ENCODE results near the gene PPP1R1C.

- TF ChIP-seq CTCF (IDR thresholded peaks at IDR 0.05), result no peak
- no peak for TF ChIP-seq POLR2A (IDR thresholded peaks at IDR 0.05)
Observed at GRCh38 chr2:182062329-182062972, 76.8 kb downstream of the PPP1R1C start.

Measured in testis (tissue), 2 donors.